Activated CD8-positive, alpha-beta memory T cell treated with anti-CD3 and anti-CD28 coated beads, Interleukin-2, amount 50 U/mL, for 1 hour (primary cell): Measurements from ENCODE around the gene TMEM127.

Experiments used
- DNase-seq: peaks from one replicate; pipeline ENCODE4 v3.0.0-alpha.2; 2020; ENCODE audit errors: extremely low read depth

The TMEM127 gene

GRCh38 chr2:96205888-96206287, 59.9 kb downstream of the TMEM127 start:
- DNase-seq: no peak

- DNase-seq: no peak
Measured at GRCh38 chr2:96204836-96205624, 60.8 kb downstream of the TMEM127 start.

DNA sequence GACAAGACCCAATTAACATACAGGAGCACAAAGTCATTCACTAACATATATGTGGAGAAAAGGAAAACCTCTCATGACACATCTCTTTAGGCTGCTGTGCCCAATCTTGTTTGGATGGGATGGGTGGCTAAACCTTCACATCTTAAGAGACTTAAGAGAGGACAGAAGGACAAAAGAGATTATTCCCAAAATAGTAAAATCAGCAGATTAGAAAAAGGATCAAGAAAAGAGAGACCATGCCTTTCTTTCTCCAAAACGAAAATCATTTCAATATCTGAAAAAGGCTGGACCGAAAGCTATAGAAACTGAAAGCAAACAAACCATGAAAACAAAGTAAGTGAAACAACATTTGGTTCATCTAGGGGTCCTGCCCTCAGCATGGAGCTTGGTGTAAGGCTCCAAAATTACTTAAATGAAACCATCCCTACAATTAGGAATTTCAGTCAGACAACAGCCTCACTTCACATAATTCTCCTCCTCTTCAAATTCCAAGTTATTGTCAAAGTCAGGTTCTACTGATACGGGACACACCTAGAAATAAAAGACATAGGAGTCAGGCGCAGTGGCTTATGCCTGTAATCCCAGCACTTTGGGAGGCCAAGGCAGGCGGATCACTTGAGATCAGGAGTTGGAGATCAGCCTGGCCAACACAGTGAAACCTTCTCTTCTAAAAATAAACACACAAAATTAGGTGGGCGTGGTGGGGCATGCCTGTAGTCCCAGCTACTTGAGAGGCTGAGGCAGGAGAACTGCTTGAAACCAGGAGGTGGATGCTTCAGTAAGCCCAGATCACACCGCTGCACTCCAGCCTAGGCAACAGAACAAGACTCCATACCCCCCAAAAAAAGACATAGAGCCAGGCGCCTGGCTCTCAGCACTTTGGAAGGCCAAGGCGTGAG, 62.4 kb downstream of the TMEM127 start:
- no peak for DNase-seq

- DNase-seq: no peak
Measured at GRCh38 chr2:96202152-96202854, 63.5 kb downstream of the TMEM127 start.

GRCh38 chr2:96201338-96201737, 64.5 kb downstream of the TMEM127 start:
- DNase-seq: no peak

DNA sequence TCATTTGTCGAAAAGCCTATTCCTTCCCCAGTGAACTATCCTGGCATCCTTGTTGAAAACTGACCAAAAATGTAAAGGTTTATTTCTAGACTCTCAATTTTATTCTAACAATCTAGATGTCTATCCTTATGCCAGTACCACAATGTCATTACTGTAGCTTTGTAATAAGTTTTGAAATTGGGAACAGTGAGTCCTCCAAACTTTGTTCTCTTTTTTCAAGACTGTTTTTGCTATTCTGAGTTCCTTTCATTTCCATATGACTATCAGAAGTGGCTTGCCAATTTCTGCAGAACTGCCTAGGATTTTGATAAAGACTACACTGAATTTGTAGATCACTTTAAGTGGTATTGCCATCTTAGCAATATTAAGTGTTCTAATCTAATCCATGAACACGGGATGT, 66.9 kb downstream of the TMEM127 start:
- DNase-seq: no peak
